GM06990 (cell line): Measurements from ENCODE around the gene TRPC6.

Experiments
- DNase-seq: peaks from one replicate; pipeline ENCODE4 v3.0.0-alpha.2; 2011; ENCODE audit not compliant: insufficient read length; ENCODE audit errors: extremely low read depth
- H3K27me3 ChIP-seq: replicated peaks from 2 replicates; pipeline ENCODE4 v1.6.0; 2011; ENCODE audit warnings: low read length; ENCODE audit not compliant: control insufficient read depth, insufficient read depth
- H3K36me3 ChIP-seq: 2 replicates; pipeline ENCODE4 v1.5.1; 2011; ENCODE audit warnings: low read length; ENCODE audit not compliant: control insufficient read depth, insufficient read depth
- H3K4me3 ChIP-seq: replicated peaks from 2 replicates; pipeline ENCODE4 v1.5.1; 2011; ENCODE audit warnings: low read depth, mild to moderate bottlenecking, control low read depth, low read length
- CTCF ChIP-seq: IDR thresholded peaks from 2 replicates; pipeline ENCODE4 v1.5.1; 2011; ENCODE audit warnings: low read length, control low read depth, mild to moderate bottlenecking, inconsistent platforms; ENCODE audit not compliant: insufficient read depth, poor library complexity, severe bottlenecking

Gene TRPC6

GRCh38 chr11:101459020-101459419 lies 124.8 kb downstream of the TRPC6 start:
- no peak for DNase-seq
- Histone ChIP-seq H3K36me3 (no peaks in the 10 kb centered on the region), H3K27me3 (no peaks in the 10 kb centered on the region; the same call in 1 of the 2 replicates), H3K4me3 (no peak overlapping the region)
- TF ChIP-seq CTCF = no peak

GRCh38 chr11:101458161-101458560 lies 125.6 kb downstream of the TRPC6 start:
- TF ChIP-seq CTCF = no peak
- H3K4me3 ChIP-seq = no peak overlapping the region
- DNase-seq = no peak
- H3K36me3 ChIP-seq = no peaks in the 10 kb centered on the region
- H3K27me3 ChIP-seq = no peaks in the 10 kb centered on the region; the same call in 1 of the 2 replicates

GRCh38 chr11:101456812-101457211 lies 127.0 kb downstream of the TRPC6 start:
- no peak for TF ChIP-seq CTCF
- no peak for DNase-seq
- Histone ChIP-seq H3K36me3 (no peaks in the 10 kb centered on the region), H3K4me3 (no peak overlapping the region), H3K27me3 (no peaks in the 10 kb centered on the region; the same call in 1 of the 2 replicates)

GRCh38 chr11:101453682-101454081 lies 130.1 kb downstream of the TRPC6 start:
- Histone ChIP-seq H3K27me3 (no peaks in the 10 kb centered on the region; the same call in 1 of the 2 replicates), H3K4me3 (no peak overlapping the region), H3K36me3 (no peaks in the 10 kb centered on the region)
- DNase-seq = no peak
- TF ChIP-seq CTCF = no peak

GRCh38 chr11:101448881-101449442 lies 134.8 kb downstream of the TRPC6 start:
- TF ChIP-seq CTCF = no peak
- Histone ChIP-seq H3K4me3 (no peak overlapping the region), H3K27me3 (no peaks in the 10 kb centered on the region; the same call in 1 of the 2 replicates), H3K36me3 (no peaks in the 10 kb centered on the region)
- DNase-seq = no peak

- Histone ChIP-seq H3K27me3 (no peaks in the 10 kb centered on the region; the same call in 1 of the 2 replicates), H3K4me3 (no peak overlapping the region), H3K36me3 (no peaks in the 10 kb centered on the region)
- no peak for DNase-seq
- no peak for TF ChIP-seq CTCF
Observed at GRCh38 chr11:101446726-101447125, 137.1 kb downstream of the TRPC6 start.
